H1 (cell line): Measurements from ENCODE around the gene RICTOR. TPM values are rescaled to one million over a fixed set of nuclear protein-coding genes. Genes with fewer than 3 reads are reported as not detected.

Experiments used
- CTCF ChIA-PET: fragments of 300-600 bp; sonication (Branson Sonifier 250); formaldehyde crosslinking; loops from one replicate; lab custom pipeline; 2021; ENCODE audit not compliant: partially characterized antibody; lab: Charles Lee
- POLR2A ChIA-PET: fragments of 300-600 bp; sonication (Branson Sonifier 250); formaldehyde crosslinking; loops from one replicate; lab custom pipeline; 2021; ENCODE audit warnings: inconsistent platforms; ENCODE audit not compliant: partially characterized antibody; lab: Charles Lee
- DNase-seq, 2 experiments: peaks; one replicate each; pipeline versions ENCODE4 v3.0.0 to v3.0.0-alpha.2; 2010 to 2022; ENCODE audit warnings: low spot score in 2 of 2, low read depth in 1 of 2, mixed read lengths in 1 of 2
- FAIRE-seq: peaks from 2 replicates; lab custom pipeline; 2011; peaks lifted over from hg19 to GRCh38; lab: Jason Lieb, UNC
- H2AFZ ChIP-seq: 2 replicates; pipeline ENCODE4 v1.8.1; 2012; ENCODE audit warnings: low read length, inconsistent platforms
- H2AK5ac ChIP-seq: 2 replicates; pipeline ENCODE4 v1.6.1; 2013; ENCODE audit warnings: low read depth, low read length
- H2BK120ac ChIP-seq: replicated peaks from 2 replicates; pipeline ENCODE3; 2013; ENCODE audit warnings: low read depth, low read length, inconsistent platforms
- H2BK12ac ChIP-seq: 2 replicates; pipeline ENCODE4 v1.6.1; 2013; ENCODE audit warnings: low read depth, low read length
- H2BK15ac ChIP-seq: 2 replicates; pipeline ENCODE4 v1.6.1; 2013; ENCODE audit warnings: low read length
- H2BK20ac ChIP-seq: 2 replicates; pipeline ENCODE4 v1.6.1; 2013; ENCODE audit warnings: low read length
- H2BK5ac ChIP-seq: 2 replicates; pipeline ENCODE4 v1.6.1; 2013; ENCODE audit warnings: low read depth, low read length
- H3K14ac ChIP-seq: 2 replicates; pipeline ENCODE4 v1.6.1; 2013; ENCODE audit warnings: inconsistent platforms; ENCODE audit not compliant: insufficient read length
- H3K18ac ChIP-seq: 2 replicates; pipeline ENCODE4 v1.6.1; 2013; ENCODE audit warnings: low read length; ENCODE audit errors: extremely low read depth
- H3K23ac ChIP-seq: 2 replicates; pipeline ENCODE4 v1.6.1; 2013; ENCODE audit warnings: inconsistent platforms; ENCODE audit not compliant: insufficient read length
- H3K23me2 ChIP-seq: 2 replicates; pipeline ENCODE4 v1.6.1; 2013; ENCODE audit warnings: low read depth, low read length
- H3K27ac ChIP-seq: 2 replicates; pipeline ENCODE4 v1.6.1; 2011; ENCODE audit warnings: low read depth, low read length, inconsistent platforms
- H3K27me3 ChIP-seq, 4 experiments: replicated peaks in 1 of 4; 1 replicate in 1 of 4; 2 replicates in 3 of 4; pipeline versions ENCODE4 v1.6.1 to v1.8.1; 2011 to 2013; ENCODE audit warnings: low read length in 3 of 4, mild to moderate bottlenecking in 3 of 4, inconsistent platforms in 2 of 4, mixed read lengths in 2 of 4, moderate library complexity in 1 of 4; ENCODE audit not compliant: control insufficient read depth in 3 of 4, insufficient read depth in 3 of 4; ENCODE audit errors: extremely low read depth in 1 of 4
- H3K36me3 ChIP-seq, 4 experiments: 2 replicates each; pipeline versions ENCODE4 v1.6.1 to v1.8.1; 2011 to 2013; ENCODE audit warnings: mild to moderate bottlenecking in 4 of 4, low read length in 3 of 4, moderate library complexity in 2 of 4, control low read depth in 1 of 4, inconsistent platforms in 1 of 4; ENCODE audit not compliant: insufficient read depth in 4 of 4, control insufficient read depth in 2 of 4
- H3K4ac ChIP-seq: replicated peaks from 2 replicates; pipeline ENCODE3; 2013; ENCODE audit warnings: low read length, low read depth, mixed read lengths, inconsistent platforms; ENCODE audit not compliant: insufficient read length
- H3K4me1 ChIP-seq, 4 experiments: replicated peaks in 1 of 4; 1 replicate in 1 of 4; 2 replicates in 3 of 4; pipeline versions ENCODE4 v1.6.1 to v1.8.1; 2011 to 2013; ENCODE audit warnings: low read length in 3 of 4, inconsistent platforms in 2 of 4, mixed read lengths in 1 of 4; ENCODE audit not compliant: insufficient read depth in 4 of 4, control insufficient read depth in 3 of 4
- H3K4me2 ChIP-seq, 2 experiments: 2 replicates each; pipeline versions ENCODE4 v1.6.1 to v1.8.1; 2011 to 2013; ENCODE audit warnings: low read depth in 2 of 2, low read length in 2 of 2, control low read depth in 1 of 2, inconsistent platforms in 1 of 2, mild to moderate bottlenecking in 1 of 2; ENCODE audit not compliant: insufficient read depth in 1 of 2
- H3K4me3 ChIP-seq, 4 experiments: fragments of 200-600, 300-600 bp in 1 of 4; sonication (generic), shearing (Covaris generic), sonication (Bioruptor Twin) in 1 of 4; 2 replicates each; pipeline versions ENCODE4 v1.5.1 to v1.8.1; 2011 to 2016; ENCODE audit warnings: low read length in 4 of 4, low read depth in 3 of 4, control low read depth in 2 of 4, inconsistent platforms in 2 of 4, mild to moderate bottlenecking in 2 of 4, mixed read lengths in 1 of 4, moderate library complexity in 1 of 4; ENCODE audit not compliant: insufficient read depth in 2 of 4; ENCODE audit errors: extremely low read depth in 1 of 4
- H3K56ac ChIP-seq: replicated peaks from 2 replicates; pipeline ENCODE3; 2013; ENCODE audit warnings: low read depth, mild to moderate bottlenecking, mixed read lengths, low read length, inconsistent platforms; ENCODE audit not compliant: insufficient read length
- H3K79me1 ChIP-seq: 2 replicates; pipeline ENCODE4 v1.6.1; 2013; ENCODE audit warnings: low read depth, low read length, control low read depth
- H3K79me2 ChIP-seq, 2 experiments: 2 replicates each; pipeline versions ENCODE4 v1.6.1 to v1.8.1; 2012 to 2013; ENCODE audit warnings: low read length in 2 of 2, mild to moderate bottlenecking in 2 of 2, inconsistent platforms in 1 of 2; ENCODE audit not compliant: insufficient read depth in 2 of 2, control insufficient read depth in 1 of 2
- H3K9ac ChIP-seq, 4 experiments: replicated peaks in 1 of 4; 1 replicate in 1 of 4; 2 replicates in 3 of 4; pipeline versions ENCODE4 v1.6.1 to v1.8.1; 2011 to 2013; ENCODE audit warnings: low read depth in 3 of 4, low read length in 3 of 4, control low read depth in 2 of 4, mild to moderate bottlenecking in 2 of 4, moderate library complexity in 2 of 4, inconsistent platforms in 1 of 4; ENCODE audit errors: extremely low read depth in 1 of 4
- H3K9me3 ChIP-seq, 2 experiments: 2 replicates each; pipeline versions ENCODE4 v1.6.1 to v1.8.1; 2012 to 2013; ENCODE audit warnings: mild to moderate bottlenecking in 2 of 2, moderate library complexity in 2 of 2, control low read depth in 1 of 2, inconsistent platforms in 1 of 2, low read depth in 1 of 2, low read length in 1 of 2, mixed read lengths in 1 of 2; ENCODE audit not compliant: insufficient read depth in 2 of 2
- H4K20me1 ChIP-seq, 2 experiments: replicated peaks in 1 of 2; 2 replicates each; pipeline versions ENCODE3 to v1.8.1; 2011 to 2013; ENCODE audit warnings: inconsistent platforms in 2 of 2, low read length in 2 of 2, mild to moderate bottlenecking in 1 of 2; ENCODE audit not compliant: insufficient read depth in 2 of 2, control insufficient read depth in 1 of 2
- H4K5ac ChIP-seq: 2 replicates; pipeline ENCODE4 v1.6.1; 2013; ENCODE audit warnings: low read length, low read depth, mixed read lengths, inconsistent platforms; ENCODE audit not compliant: insufficient read length
- H4K8ac ChIP-seq: 2 replicates; pipeline ENCODE4 v1.8.0; 2013; ENCODE audit warnings: mild to moderate bottlenecking, moderate library complexity, low read length, inconsistent platforms; ENCODE audit not compliant: insufficient read depth; ENCODE audit errors: extremely low read depth
- H4K91ac ChIP-seq: replicated peaks from 2 replicates; pipeline ENCODE3; 2013; ENCODE audit warnings: low read length, mixed read lengths, inconsistent platforms; ENCODE audit not compliant: insufficient read length
- EZH2 ChIP-seq: fragments of 200-600 bp; sonication (generic); IDR thresholded peaks from 2 replicates; pipeline ENCODE4 v1.7.1; 2012; ENCODE audit warnings: low read depth, mild to moderate bottlenecking, moderate library complexity, low read length, inconsistent platforms; ENCODE audit not compliant: severe bottlenecking
- HDAC6 ChIP-seq: IDR thresholded peaks from one replicate; pipeline ENCODE4 v1.7.1; 2012; ENCODE audit warnings: low read depth, mild to moderate bottlenecking, inconsistent platforms, low read length, moderate library complexity
- KDM1A ChIP-seq: fragments of 200-600, 300-600 bp; sonication (generic); IDR thresholded peaks from 2 replicates; pipeline ENCODE4 v1.7.1; 2016; ENCODE audit warnings: mild to moderate bottlenecking, low read length, borderline replicate concordance
- NRF1 ChIP-seq: IDR thresholded peaks from 2 replicates; pipeline ENCODE4 v1.6.1; 2011; ENCODE audit warnings: mild to moderate bottlenecking, low read depth, low read length, improper control_type of control experiment
- POLR2AphosphoS5 ChIP-seq: IDR thresholded peaks from 2 replicates; pipeline ENCODE4 v1.6.1; 2011; ENCODE audit warnings: low read depth, low read length
- SIRT6 ChIP-seq: IDR thresholded peaks from one replicate; pipeline ENCODE4 v1.7.1; 2012; ENCODE audit warnings: low read length, inconsistent platforms
- SUZ12 ChIP-seq: fragments of 200-600 bp; sonication (generic); IDR thresholded peaks from 2 replicates; pipeline ENCODE4 v1.6.1; 2012; ENCODE audit warnings: mild to moderate bottlenecking, inconsistent platforms, low read length, moderate library complexity, mixed read lengths
- TEAD4 ChIP-seq: IDR thresholded peaks from 2 replicates; pipeline ENCODE4 v1.6.1; 2012; ENCODE audit warnings: low read depth, low read length, inconsistent platforms, mixed read lengths
- WGBS, 2 experiments: shearing (Covaris generic) in 1 of 2; methylation state at CpG; one replicate each; pipeline versions ENCODE4 v1.1.6 to v1.1.7; 2013 to 2015; ENCODE audit warnings: low lambda C conversion rate in 2 of 2, mixed read lengths in 2 of 2, inconsistent platforms in 1 of 2, low coverage in 1 of 2, missing lambda C conversion rate in 1 of 2; ENCODE audit not compliant: insufficient replicate concordance in 2 of 2, insufficient coverage in 1 of 2, insufficient read length in 1 of 2; ENCODE audit errors: extremely low coverage in 1 of 2, missing lambda C conversion rate in 1 of 2; 5-methylcytosine and 5-hydroxymethylcytosine counted together
- polyA plus RNA-seq, 7 experiments: library from polyadenylated mRNA; depleted of rRNA in 3 of 7; stranded (reverse) in 5 of 7; unstranded in 2 of 7; fragments of >200 nt in 5 of 7; fragments of 200-250 nt in 2 of 7; gene quantifications; 1 replicate in 5 of 7; 2 replicates in 1 of 7; 4 replicates in 1 of 7; pipeline versions ENCODE4 v1.2.1 to v1.2.3, GENCODE V29; 2011 to 2013; ENCODE audit warnings: missing spikeins in 2 of 7, mixed read lengths in 2 of 7
- total RNA-seq: library from RNA; stranded (reverse); fragmentation: NEBNext Ultra II Directional; extraction: Animal tissue kit (Norgen Biotek cat#: 25700); gene quantifications from 2 replicates; pipeline ENCODE4 v1.2.1, GENCODE V29; 2021
- TF ChIP-seq, protein P1 (sequence below): IDR thresholded peaks from 2 replicates; pipeline ENCODE4 v1.6.1; 2012; ENCODE audit warnings: inconsistent platforms
- TF ChIP-seq, protein P2 (sequence below): IDR thresholded peaks from 2 replicates; pipeline ENCODE4 v1.6.1; 2011; ENCODE audit warnings: low read depth, mild to moderate bottlenecking, low read length; ENCODE audit not compliant: insufficient read depth

Gene RICTOR
- total and polyA plus RNA-seq, 2 of the 8 experiments (the other 6 are each of a cell fraction or from before 2014, with no cell fraction given), result 4.3 to 26.6 TPM

DNA sequence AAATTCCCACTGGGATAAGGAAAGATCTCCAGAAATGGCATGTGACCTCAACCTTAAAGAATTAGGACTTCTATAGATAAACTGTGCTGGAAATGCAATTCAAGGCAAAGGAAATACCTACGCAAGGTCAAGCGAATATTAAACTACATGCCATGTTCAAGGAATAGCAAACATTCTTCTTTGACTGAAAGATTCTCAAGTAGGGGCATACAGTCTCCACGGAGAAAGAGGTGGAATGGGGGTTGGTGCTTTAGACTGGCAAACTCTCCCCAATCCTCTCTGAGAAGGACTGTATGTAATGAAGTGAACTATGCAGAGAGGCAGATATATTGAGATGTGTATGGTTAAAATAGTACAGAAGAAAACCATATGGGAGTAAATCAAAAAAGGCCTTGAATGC, 6.1 kb downstream of the RICTOR start:
- Histone ChIP-seq H2BK120ac (no peak overlapping the region), H3K56ac (no peak overlapping the region), H3K4me2 (no peak overlapping the region; a peak in 1 of 4 replicates), H2BK5ac (no peak overlapping the region), H3K4ac (no peak overlapping the region), H3K23ac (no peak overlapping the region), H4K5ac (no peak overlapping the region), H3K14ac (no peak overlapping the region), H4K8ac (no peak overlapping the region), H3K9me3 (peaks cover 16 to 17% of the 10 kb centered on the region in 2 experiments), H3K4me3 (no peak overlapping the region), H3K79me2 (peaks cover 0 to 95% of the 10 kb centered on the region in 2 experiments; a peak in 3 of 4 replicates), H4K20me1 (no peaks in the 10 kb centered on the region), H2BK20ac (no peak overlapping the region), H2AK5ac (no peak overlapping the region), H3K27ac (no peak overlapping the region), H3K18ac (no peak overlapping the region), H2BK15ac (no peak overlapping the region), H3K4me1 (peaks cover 0 to 4% (median 3%) of the 10 kb centered on the region in 4 experiments; a peak in 3 of 7 replicates), H3K23me2 (no peaks in the 10 kb centered on the region; the same call in 1 of the 2 replicates), H3K79me1 (no peaks in the 10 kb centered on the region; the same call in 1 of the 2 replicates), H3K9ac (no peak overlapping the region), H4K91ac (no peak overlapping the region), H3K27me3 (no peaks in the 10 kb centered on the region), H3K36me3 (peaks cover 0 to 19% (median 4%) of the 10 kb centered on the region in 4 experiments; a peak in 4 of 8 replicates), H2AFZ (no peak overlapping the region), H2BK12ac (no peak overlapping the region)
- ChIA-PET POLR2A (no interaction called here), CTCF (interaction anchor here (1.0 kb wide), 1 partner anchor 12 kb away, joined by 3 read pairs; no protein-coding TSS in a partner anchor)
- no peak for DNase-seq
- no peak for FAIRE-seq
- WGBS, 2 experiments, result 82% methylated on average over 3 of the region's 3 CpGs; no CpG with 5 or more reads in 1 of the 2 experiments
- TF ChIP-seq, protein P1, sequence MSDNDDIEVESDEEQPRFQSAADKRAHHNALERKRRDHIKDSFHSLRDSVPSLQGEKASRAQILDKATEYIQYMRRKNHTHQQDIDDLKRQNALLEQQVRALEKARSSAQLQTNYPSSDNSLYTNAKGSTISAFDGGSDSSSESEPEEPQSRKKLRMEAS, result no peak
- TF ChIP-seq, protein P2, sequence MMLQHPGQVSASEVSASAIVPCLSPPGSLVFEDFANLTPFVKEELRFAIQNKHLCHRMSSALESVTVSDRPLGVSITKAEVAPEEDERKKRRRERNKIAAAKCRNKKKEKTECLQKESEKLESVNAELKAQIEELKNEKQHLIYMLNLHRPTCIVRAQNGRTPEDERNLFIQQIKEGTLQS, result no peak
- no peak for TF ChIP-seq KDM1A
- TF ChIP-seq SUZ12, result no peak
- no peak for TF ChIP-seq POLR2AphosphoS5
- TF ChIP-seq TEAD4, result no peak
- TF ChIP-seq EZH2, result no peak
- no peak for TF ChIP-seq HDAC6
- no peak for TF ChIP-seq NRF1
- TF ChIP-seq SIRT6, result no peak
